ENCODE data around the gene KIF21B.

The KIF21B gene

GRCh38 chr1:200929530-200930278, 93.8 kb downstream of the KIF21B start:
- DNase-seq: no peak

- no peak for DNase-seq
Observed at GRCh38 chr1:200925831-200926230, 97.7 kb downstream of the KIF21B start.

- no peak for DNase-seq
Observed at GRCh38 chr1:200923601-200924000, 99.9 kb downstream of the KIF21B start.

GRCh38 chr1:200922406-200922805, 101.1 kb downstream of the KIF21B start:
- DNase-seq: no peak

GRCh38 chr1:200921571-200922110, 101.9 kb downstream of the KIF21B start:
- DNase-seq: no peak

Data from NCI-H446 treated with DMSO at 0.1 percent for 48 hours (cell line).